ENCODE measurements around the gene CACNA1F.
"Not testable (repeated sequence)": the region's sequence is repeated elsewhere in the genome, so short reads cannot be mapped to it uniquely, and the experiment has no call there.

Gene CACNA1F

DNA sequence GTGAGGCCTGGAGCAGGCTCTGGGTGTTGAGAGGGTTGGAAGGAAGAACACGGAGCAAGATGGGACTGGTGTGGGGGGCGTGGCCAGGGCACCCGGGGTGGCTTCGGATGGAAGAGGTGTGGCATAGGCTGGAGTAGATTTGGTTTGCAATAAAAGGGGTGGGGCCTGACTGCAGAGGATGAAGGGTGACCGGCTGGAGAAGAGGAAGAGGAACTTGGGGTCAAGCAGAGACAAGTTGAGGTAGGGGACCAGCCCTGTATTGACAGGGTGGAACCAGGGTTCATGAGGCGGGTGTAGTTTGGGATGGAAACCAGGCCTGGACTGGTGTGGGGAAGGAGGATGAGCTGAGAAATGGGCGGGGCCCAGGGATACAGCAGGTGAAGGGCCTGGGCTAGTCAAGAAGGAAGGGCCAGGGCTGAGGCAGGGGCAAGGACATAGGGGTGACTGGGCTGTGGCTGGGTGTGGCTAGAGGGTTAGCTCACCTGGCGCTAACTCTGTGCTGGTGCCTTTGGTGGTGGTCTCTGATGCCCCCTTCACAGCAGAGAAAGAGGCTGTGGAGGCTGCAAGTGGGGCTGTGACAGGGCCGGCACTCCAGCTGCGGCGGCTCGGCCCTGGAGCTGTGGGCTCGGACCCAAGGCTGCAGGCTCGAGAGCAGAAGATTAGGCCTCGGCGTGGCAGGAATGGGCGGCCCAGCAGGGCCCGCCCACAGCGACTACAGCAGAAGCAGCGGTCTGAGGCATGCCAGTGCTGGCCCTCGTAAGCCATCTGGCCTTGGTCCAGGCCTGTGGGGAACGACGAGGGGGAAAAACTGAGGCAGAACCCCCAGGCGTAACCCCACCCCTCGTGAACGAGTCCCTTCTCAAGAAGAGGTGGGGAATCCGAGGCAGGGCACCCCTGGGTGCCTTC lies 56.5 kb downstream of the CACNA1F start:
- Histone ChIP-seq H2BK12ac (ENCODE audit: low read length in 2 of 2) (no peak overlapping the region), H3K18ac (ENCODE audit: low read depth in 1 of 2, low read length in 2 of 2) (no peak overlapping the region), H3K4me3 (ENCODE audit: insufficient read depth in 1 of 2, low read depth in 1 of 2, low read length in 2 of 2) (no peak overlapping the region), H3K36me3 (ENCODE audit: control insufficient read depth in 1 of 2, insufficient read depth in 2 of 2, low read depth in 1 of 2, low read length in 2 of 2) (peaks cover 20 to 61% of the 10 kb centered on the region in 2 experiments), H2BK120ac (ENCODE audit: low read depth, low read length) (peak overlapping the region; percentile 3), H3K23ac (ENCODE audit: low read length in 2 of 2) (no peak overlapping the region), H3K4me2 (ENCODE audit: low read length, poor library complexity, severe bottlenecking) (no peak overlapping the region), H3K4me1 (ENCODE audit: control insufficient read depth, insufficient read depth, low read depth, low read length) (peaks cover 5% of the 10 kb centered on the region), H4K8ac (ENCODE audit: low read length) (no peak overlapping the region), H3K27ac (ENCODE audit: low read length, poor library complexity, severe bottlenecking) (no peak overlapping the region), H2BK15ac (ENCODE audit: low read depth, poor library complexity, severe bottlenecking) (no peak overlapping the region), H2AK5ac (ENCODE audit: low read length, severe bottlenecking) (no peak overlapping the region), H3K14ac (ENCODE audit: low read length in 2 of 2) (no peak overlapping the region), H2AFZ (ENCODE audit: low read depth, low read length) (no peak overlapping the region), H4K91ac (ENCODE audit: low read length) (no peak overlapping the region), H3K9me3 (ENCODE audit: control insufficient read depth, low read length) (no peaks in the 10 kb centered on the region), H3K79me1 (replicated peaks; ENCODE audit: low read length, poor library complexity, severe bottlenecking) (peaks cover 2% of the 10 kb centered on the region), H3K4ac (ENCODE audit: low read depth in 1 of 2, low read length in 2 of 2) (no peak overlapping the region), H2BK5ac (ENCODE audit: low read depth, low read length, poor library complexity, severe bottlenecking) (no peak overlapping the region), H3K27me3 (ENCODE audit: control insufficient read depth in 1 of 2, insufficient read depth in 1 of 2, low read length in 2 of 2) (no peaks in the 10 kb centered on the region), H3K9ac (ENCODE audit: low read length) (no peak overlapping the region)
- no peak for DNase-seq
- 97% methylated on average over 21 of the region's 27 CpGs for WGBS

DNA sequence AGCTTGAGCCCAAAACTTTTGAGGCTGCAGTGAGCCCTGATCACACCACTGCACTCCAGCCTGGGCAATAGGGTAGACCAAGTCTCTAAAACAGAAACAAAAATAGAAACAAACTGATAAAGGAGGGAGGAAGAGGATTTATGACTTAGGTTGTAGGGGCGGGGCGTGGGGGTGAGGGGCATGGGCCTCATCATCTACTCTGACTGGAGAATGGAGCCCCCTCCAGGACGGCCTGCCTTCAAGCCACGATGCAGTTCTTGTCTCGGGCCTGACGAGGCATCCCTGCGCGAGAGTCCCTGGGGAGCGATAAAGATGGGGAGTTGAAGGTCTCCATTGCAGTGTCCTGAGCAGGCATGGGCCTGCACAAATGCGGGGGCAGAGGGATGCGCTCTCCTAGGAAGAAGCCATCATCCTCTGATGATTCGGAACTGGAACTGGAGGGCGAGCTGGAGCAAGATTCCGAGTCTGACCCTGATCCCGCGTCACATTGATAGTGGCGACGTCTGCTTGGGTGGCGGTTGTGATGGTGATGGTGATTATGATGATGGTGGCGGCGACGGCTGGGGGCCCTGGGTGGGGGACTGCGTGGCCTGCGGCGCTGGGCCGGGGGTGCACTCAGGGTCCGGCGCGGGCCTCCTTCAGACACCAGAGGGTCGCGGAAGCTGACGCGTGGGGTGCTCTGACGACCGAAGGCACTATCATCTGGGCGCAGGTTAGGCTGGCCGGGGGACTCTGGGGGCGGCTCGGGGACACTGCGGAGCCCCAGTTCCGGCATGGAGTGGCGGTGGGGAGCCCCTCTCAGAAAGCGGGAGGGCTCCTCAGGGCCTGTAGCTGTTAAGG lies 57.5 kb downstream of the CACNA1F start:
- Histone ChIP-seq H4K91ac (ENCODE audit: low read length) (no peak overlapping the region), H2BK12ac (ENCODE audit: low read length in 2 of 2) (no peak overlapping the region), H3K79me1 (replicated peaks; ENCODE audit: low read length, poor library complexity, severe bottlenecking) (peaks cover 2% of the 10 kb centered on the region), H2BK5ac (ENCODE audit: low read depth, low read length, poor library complexity, severe bottlenecking) (no peak overlapping the region), H2BK120ac (ENCODE audit: low read depth, low read length) (no peak overlapping the region), H3K4me2 (ENCODE audit: low read length, poor library complexity, severe bottlenecking) (no peak overlapping the region), H3K14ac (ENCODE audit: low read length in 2 of 2) (no peak overlapping the region), H3K9ac (ENCODE audit: low read length) (no peak overlapping the region), H2AFZ (ENCODE audit: low read depth, low read length) (no peak overlapping the region), H3K9me3 (ENCODE audit: control insufficient read depth, low read length) (no peaks in the 10 kb centered on the region), H3K4me3 (ENCODE audit: insufficient read depth in 1 of 2, low read depth in 1 of 2, low read length in 2 of 2) (no peak overlapping the region), H3K36me3 (ENCODE audit: control insufficient read depth in 1 of 2, insufficient read depth in 2 of 2, low read depth in 1 of 2, low read length in 2 of 2) (peaks cover 20 to 59% of the 10 kb centered on the region in 2 experiments), H2BK15ac (ENCODE audit: low read depth, poor library complexity, severe bottlenecking) (no peak overlapping the region), H3K18ac (ENCODE audit: low read depth in 1 of 2, low read length in 2 of 2) (no peak overlapping the region), H4K8ac (ENCODE audit: low read length) (no peak overlapping the region), H3K23ac (ENCODE audit: low read length in 2 of 2) (no peak overlapping the region), H3K4ac (ENCODE audit: low read depth in 1 of 2, low read length in 2 of 2) (no peak overlapping the region), H2AK5ac (ENCODE audit: low read length, severe bottlenecking) (no peak overlapping the region), H3K4me1 (ENCODE audit: control insufficient read depth, insufficient read depth, low read depth, low read length) (peaks cover 5% of the 10 kb centered on the region), H3K27me3 (ENCODE audit: control insufficient read depth in 1 of 2, insufficient read depth in 1 of 2, low read length in 2 of 2) (no peaks in the 10 kb centered on the region), H3K27ac (ENCODE audit: low read length, poor library complexity, severe bottlenecking) (no peak overlapping the region)
- WGBS = 94% methylated on average over 32 of the region's 43 CpGs
- DNase-seq = no peak

DNA sequence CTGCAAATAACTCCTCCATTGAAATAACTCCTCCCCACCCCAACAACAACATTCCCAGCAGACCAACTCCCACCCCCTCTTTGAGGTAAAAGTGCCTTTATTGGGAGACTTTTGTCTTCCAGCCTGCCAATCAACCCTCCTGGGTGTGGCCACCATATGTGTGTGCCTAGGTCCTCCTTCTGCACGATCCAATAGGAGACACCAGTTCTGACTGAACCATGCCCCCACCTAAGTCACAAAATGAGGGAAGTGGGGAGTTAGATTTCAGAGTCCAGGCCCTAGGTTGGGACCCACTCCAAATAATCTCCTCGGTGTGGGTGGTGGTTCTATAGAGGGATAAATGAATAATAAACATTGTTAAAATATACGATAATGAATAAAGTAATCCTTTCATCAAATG lies 58.4 kb downstream of the CACNA1F start:
- H3K4me2 ChIP-seq (ENCODE audit: low read length, poor library complexity, severe bottlenecking) = no peak overlapping the region
- DNase-seq = no peak
- H3K27ac ChIP-seq (ENCODE audit: low read length, poor library complexity, severe bottlenecking) = no peak overlapping the region

DNA sequence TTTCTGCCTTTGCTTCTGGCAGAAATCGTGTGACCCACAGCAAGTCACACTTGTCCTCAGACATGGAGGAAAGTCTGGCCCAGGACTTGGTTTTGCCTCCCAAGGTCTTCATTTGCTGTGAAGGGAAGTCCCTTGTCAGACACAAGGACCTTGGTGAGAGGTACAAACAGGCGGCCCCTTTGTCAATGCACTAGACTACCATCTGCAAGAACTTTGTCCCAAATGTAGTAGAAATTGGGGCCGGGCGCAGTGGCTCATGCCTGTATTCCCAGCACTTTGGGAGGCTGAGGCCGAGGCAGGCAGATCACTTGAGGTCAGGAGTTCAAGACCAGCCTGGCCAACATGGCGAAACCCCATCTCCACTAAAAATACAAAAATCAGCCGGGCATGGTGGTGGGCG lies 59.6 kb downstream of the CACNA1F start:
- not testable (repeated sequence) for H2BK15ac ChIP-seq (ENCODE audit: low read depth, poor library complexity, severe bottlenecking); H3K79me1 ChIP-seq (replicated peaks; ENCODE audit: low read length, poor library complexity, severe bottlenecking); H4K91ac ChIP-seq (ENCODE audit: low read length); H2BK12ac ChIP-seq (ENCODE audit: low read length in 2 of 2); H3K4me2 ChIP-seq (ENCODE audit: low read length, poor library complexity, severe bottlenecking); H3K18ac ChIP-seq (ENCODE audit: low read depth in 1 of 2, low read length in 2 of 2); H2AFZ ChIP-seq (ENCODE audit: low read depth, low read length); H4K8ac ChIP-seq (ENCODE audit: low read length); H2BK120ac ChIP-seq (ENCODE audit: low read depth, low read length); H2BK5ac ChIP-seq (ENCODE audit: low read depth, low read length, poor library complexity, severe bottlenecking); H3K4ac ChIP-seq (ENCODE audit: low read depth in 1 of 2, low read length in 2 of 2); H3K27ac ChIP-seq (ENCODE audit: low read length, poor library complexity, severe bottlenecking); H3K4me1 ChIP-seq (ENCODE audit: control insufficient read depth, insufficient read depth, low read depth, low read length); H3K27me3 ChIP-seq (ENCODE audit: control insufficient read depth in 1 of 2, insufficient read depth in 1 of 2, low read length in 2 of 2); H2AK5ac ChIP-seq (ENCODE audit: low read length, severe bottlenecking); H3K9ac ChIP-seq (ENCODE audit: low read length); H3K9me3 ChIP-seq (ENCODE audit: control insufficient read depth, low read length); H3K14ac ChIP-seq (ENCODE audit: low read length in 2 of 2); DNase-seq; H3K23ac ChIP-seq (ENCODE audit: low read length in 2 of 2)
- peaks cover 16 to 44% of the 10 kb centered on the region in 2 experiments for H3K36me3 ChIP-seq (ENCODE audit: control insufficient read depth in 1 of 2, insufficient read depth in 2 of 2, low read depth in 1 of 2, low read length in 2 of 2)
- 97% methylated on average over 4 of the region's 8 CpGs for WGBS
- H3K4me3 ChIP-seq (ENCODE audit: insufficient read depth in 1 of 2, low read depth in 1 of 2, low read length in 2 of 2) = peak overlapping the region in 1 of 2 experiments; percentile 81

More for the DNA sequence above, 58.4 kb downstream of the CACNA1F start:
- Histone ChIP-seq H2BK5ac (ENCODE audit: low read depth, low read length, poor library complexity, severe bottlenecking) (no peak overlapping the region), H3K18ac (ENCODE audit: low read depth in 1 of 2, low read length in 2 of 2) (no peak overlapping the region), H3K36me3 (ENCODE audit: control insufficient read depth in 1 of 2, insufficient read depth in 2 of 2, low read depth in 1 of 2, low read length in 2 of 2) (peaks cover 16 to 56% of the 10 kb centered on the region in 2 experiments), H3K4me3 (ENCODE audit: insufficient read depth in 1 of 2, low read depth in 1 of 2, low read length in 2 of 2) (no peak overlapping the region), H3K23ac (ENCODE audit: low read length in 2 of 2) (no peak overlapping the region), H3K9me3 (ENCODE audit: control insufficient read depth, low read length) (no peaks in the 10 kb centered on the region), H4K91ac (ENCODE audit: low read length) (no peak overlapping the region), H3K79me1 (replicated peaks; ENCODE audit: low read length, poor library complexity, severe bottlenecking) (peaks cover 2% of the 10 kb centered on the region), H3K4ac (ENCODE audit: low read depth in 1 of 2, low read length in 2 of 2) (no peak overlapping the region), H2AK5ac (ENCODE audit: low read length, severe bottlenecking) (no peak overlapping the region), H3K27me3 (ENCODE audit: control insufficient read depth in 1 of 2, insufficient read depth in 1 of 2, low read length in 2 of 2) (no peaks in the 10 kb centered on the region), H4K8ac (ENCODE audit: low read length) (no peak overlapping the region), H3K4me1 (ENCODE audit: control insufficient read depth, insufficient read depth, low read depth, low read length) (peaks cover 5% of the 10 kb centered on the region), H2BK120ac (ENCODE audit: low read depth, low read length) (no peak overlapping the region), H3K9ac (ENCODE audit: low read length) (no peak overlapping the region), H3K14ac (ENCODE audit: low read length in 2 of 2) (no peak overlapping the region), H2AFZ (ENCODE audit: low read depth, low read length) (no peak overlapping the region), H2BK12ac (ENCODE audit: low read length in 2 of 2) (no peak overlapping the region), H2BK15ac (ENCODE audit: low read depth, poor library complexity, severe bottlenecking) (no peak overlapping the region)
- no CpG with 5 or more reads among the region's 3 CpGs for WGBS
